SK-N-SH treated with all-trans-retinoic acid at 6 μM for 48 hours (cell line): Measurements from ENCODE around the gene TFEB.

Experiments used
- TCF4 ChIP-seq: fragments of 250-450 bp; sonication (Bioruptor Pico); IDR thresholded peaks from 2 replicates; pipeline ENCODE4 v1.8.0; 2021; ENCODE audit warnings: mild to moderate bottlenecking, moderate library complexity, borderline replicate concordance
- ZNF565 ChIP-seq: fragments of 450-650 bp; formaldehyde crosslinking; conservative IDR thresholded peaks from 2 replicates; pipeline ENCODE4 v1.5.0; 2020; ENCODE audit warnings: low read depth, mild to moderate bottlenecking, moderate library complexity
- TF ChIP-seq, protein P1 (sequence below): fragments of 250-450 bp; sonication (Bioruptor Pico); IDR thresholded peaks from 2 replicates; pipeline ENCODE4 v1.5.1; 2021; ENCODE audit warnings: mild to moderate bottlenecking, moderate library complexity

DNA sequence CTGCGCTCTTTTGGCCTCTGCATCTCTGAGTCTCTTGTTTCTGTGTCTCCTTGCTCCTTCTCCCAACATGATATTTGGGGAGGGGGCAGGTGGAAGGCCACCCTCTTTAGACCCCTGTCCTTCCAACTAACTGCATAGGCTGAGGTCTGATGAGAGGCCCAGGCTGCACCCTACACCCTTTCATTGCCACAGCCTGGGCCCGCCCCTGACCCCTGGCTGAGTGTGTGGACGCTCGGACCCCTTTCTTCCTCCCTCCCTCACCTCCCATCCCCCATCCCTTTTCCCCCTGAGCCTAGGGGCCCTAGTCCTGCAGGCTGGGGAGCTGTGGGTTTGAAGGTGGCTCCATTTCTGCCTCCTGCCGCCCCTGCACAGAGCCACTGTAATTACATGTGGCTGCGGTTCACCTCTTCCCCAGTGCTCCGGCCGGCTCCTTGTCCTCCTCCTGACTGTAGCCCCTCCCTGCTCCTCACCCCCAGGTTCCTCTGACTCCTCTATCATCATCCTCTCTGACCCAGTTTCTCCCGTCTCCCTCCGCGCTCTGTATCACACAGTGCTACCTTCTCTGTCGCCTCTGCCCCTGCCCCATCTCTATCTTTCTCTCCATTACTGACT, 90.3 kb downstream of the TFEB start:
- TF ChIP-seq, protein P1, sequence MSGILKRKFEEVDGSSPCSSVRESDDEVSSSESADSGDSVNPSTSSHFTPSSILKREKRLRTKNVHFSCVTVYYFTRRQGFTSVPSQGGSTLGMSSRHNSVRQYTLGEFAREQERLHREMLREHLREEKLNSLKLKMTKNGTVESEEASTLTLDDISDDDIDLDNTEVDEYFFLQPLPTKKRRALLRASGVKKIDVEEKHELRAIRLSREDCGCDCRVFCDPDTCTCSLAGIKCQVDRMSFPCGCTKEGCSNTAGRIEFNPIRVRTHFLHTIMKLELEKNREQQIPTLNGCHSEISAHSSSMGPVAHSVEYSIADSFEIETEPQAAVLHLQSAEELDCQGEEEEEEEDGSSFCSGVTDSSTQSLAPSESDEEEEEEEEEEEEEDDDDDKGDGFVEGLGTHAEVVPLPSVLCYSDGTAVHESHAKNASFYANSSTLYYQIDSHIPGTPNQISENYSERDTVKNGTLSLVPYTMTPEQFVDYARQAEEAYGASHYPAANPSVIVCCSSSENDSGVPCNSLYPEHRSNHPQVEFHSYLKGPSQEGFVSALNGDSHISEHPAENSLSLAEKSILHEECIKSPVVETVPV: no peak
- TF ChIP-seq ZNF565 (no peak), TCF4 (CRISPR knock-in tag) (no peak)
